Stromal cell of bone marrow (primary cell): ENCODE data around the gene SPATA2.
"Not testable (repeated sequence)": the region's sequence is repeated elsewhere in the genome, so short reads cannot be mapped to it uniquely, and the experiment has no call there.

Source experiments
- DNase-seq: peaks from one replicate; pipeline ENCODE4 v3.0.0-alpha.2; 2012; ENCODE audit warnings: low read depth

The SPATA2 gene

DNA sequence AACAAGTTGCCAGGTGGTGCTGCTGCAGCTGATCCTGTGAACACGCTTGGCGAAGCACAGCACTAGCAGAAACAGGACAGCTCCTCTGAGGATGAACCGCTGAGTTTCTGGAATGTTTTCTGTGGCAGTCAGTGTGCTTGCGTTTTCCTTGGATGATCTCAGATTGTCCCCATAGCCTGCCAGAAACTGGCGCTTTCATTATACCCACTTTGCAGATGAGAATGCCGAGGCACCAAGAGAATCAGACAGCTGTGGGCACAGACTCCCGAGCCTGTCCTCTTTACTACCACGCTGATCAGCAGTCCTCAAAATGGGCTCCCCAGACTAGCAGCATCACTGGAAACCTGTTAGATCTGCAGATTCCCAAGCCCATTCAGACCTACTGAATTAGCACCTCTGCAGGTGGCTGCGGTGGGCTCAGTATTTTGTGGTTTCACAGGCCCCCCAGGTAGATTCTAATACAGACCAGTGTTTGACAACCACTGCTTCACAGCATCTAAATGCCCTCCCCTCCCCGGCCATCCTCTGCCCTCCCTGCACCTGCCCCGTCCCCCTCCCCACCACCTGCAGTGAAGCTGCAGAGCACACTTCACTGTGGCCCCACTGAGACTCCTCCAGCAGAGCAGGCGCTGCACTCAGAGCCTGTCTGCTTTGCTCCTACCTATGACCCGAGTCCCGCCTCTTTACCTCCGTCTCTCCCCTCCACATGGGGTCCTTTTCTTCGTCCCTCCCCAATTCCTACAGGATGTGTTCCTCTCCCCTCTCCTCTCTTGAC, 29.6 kb downstream of the SPATA2 start:
- DNase-seq, result no peak

DNA sequence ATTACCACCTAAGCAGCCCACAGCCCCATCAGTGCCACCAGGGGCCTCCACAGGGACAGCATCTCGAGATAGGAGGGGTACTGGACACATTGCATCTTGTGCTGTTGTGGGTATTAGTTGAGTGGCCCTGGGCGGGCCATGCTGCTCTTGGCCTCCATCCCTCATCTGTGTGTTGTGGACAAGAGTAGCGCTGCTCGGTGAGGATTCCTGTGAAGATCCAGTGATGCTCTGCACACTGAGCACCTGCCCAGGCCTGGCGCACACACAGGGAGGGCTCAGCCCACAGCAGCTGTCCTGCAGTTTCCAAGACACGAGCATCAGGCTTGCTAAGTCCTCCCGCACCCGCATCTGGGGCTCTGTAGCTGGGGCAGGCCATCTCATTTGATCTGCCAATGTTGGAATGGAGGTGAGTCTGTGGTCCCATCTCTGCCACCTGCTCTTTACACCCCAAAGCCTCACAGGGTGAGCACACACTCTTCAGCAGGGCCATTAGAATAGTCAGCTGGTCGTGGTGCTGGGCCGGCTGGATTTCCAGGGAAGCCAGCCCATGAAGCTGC, 32.0 kb downstream of the SPATA2 start:
- DNase-seq, result no peak

DNA sequence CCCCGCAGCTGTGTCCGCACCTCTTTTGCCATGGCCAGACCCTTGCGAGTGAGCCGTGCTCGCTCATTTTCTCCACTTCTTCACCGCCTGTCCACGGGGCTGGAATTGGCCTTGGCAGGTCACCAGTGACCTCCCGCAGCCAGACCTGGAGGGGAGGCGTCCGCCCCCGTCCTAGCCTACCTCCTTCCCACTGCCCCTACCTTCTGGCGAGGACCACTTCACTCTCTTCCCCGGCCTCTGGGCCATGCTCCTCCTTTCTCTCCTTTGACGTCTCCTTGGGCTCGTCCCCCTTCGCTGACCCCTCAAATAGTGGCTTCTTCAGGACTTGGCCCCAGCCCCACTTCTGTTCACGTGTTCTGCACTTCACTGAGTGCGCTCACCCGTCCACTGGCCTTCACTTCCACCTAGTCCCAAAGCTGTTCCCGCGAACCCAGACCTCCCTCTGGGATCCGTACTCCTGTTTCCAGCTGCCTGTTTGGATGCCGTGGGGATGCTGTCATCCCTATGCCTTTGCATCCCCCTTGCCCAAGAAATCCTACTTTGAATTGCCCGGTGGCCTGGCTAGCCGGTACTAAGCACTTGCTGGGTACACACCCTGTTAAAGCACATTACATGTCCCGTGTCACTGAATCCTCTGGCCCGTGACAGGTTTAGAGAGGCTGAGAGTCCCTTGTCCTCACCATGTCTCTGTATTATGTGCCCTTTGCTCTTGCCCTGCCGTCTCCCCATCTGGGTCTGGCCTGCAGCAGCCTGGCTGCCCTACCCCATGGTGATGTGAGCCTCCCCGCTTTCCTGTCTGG, 33.0 kb downstream of the SPATA2 start:
- no peak for DNase-seq

DNA sequence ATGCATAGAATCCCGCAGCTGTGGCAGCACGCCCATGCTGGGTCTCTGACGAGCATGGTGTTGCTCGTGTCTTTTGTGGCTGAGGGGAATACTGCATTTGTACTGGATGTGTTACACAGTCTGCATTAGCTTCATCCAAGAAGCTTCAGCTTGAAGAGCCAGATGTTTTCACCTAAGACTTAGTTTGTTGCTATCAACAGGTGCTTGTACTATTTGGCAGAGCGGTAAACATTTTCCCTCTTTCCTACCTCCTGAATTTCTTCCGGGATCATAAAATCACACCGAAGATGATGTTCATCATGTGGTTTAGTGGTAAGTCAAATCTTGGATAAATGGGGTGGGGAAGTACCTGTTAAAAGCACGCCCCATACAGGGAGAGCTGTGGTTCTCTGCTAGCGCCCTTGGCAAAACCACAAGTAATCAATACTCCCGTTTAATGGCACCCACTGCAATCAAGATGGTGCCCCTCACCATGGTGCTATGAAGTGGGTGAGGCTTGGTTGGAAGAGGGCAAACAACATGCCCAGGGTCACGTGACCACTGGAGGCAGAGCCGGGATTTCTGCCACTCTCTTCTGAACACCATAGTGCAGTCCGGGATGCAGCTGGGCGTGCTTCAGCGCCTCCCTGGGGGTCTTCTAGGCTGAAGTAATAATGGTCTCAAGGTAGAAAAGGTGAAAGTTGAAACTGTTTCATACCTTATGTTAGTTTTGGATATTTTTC, 34.4 kb downstream of the SPATA2 start:
- no peak for DNase-seq

DNA sequence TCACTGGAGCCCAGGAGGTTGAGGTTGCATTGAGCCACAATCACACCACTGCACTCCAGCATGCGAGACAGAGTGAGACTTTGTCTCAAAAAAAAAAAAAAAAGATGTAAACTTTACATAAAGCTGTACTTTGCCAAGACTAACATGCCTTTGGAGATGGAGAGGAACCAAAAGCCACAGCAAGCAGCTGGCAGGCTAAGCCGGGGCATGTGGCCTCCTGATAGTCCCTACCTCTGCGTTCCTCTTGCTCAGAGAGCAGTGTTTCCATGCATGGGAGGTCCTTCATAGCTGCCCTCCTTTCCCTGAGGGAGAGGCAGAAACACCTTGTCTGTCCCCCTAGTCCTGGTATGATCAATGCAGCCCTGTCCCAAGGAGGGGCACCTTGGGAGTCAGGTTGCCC, 35.2 kb downstream of the SPATA2 start:
- no peak for DNase-seq

DNA sequence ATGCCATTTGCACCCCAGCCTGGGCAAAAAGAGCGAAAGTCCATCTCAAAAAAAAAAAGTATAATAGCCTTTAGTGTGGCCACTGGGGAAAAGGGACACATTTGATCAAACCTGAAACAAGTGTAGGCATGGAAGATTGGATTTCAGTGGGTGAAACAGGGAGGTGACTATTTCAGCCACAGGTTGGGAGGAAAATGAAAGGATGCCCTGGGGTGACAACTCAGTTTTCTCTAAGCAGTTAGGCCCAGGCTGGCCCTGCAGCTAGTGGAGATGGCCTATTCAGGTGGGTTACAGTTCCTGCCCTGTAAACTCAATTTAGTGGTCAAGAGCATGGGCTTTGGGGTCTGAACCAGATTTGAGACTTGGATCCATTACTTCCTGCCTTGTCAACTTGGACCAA, 36.4 kb downstream of the SPATA2 start:
- no peak for DNase-seq

DNA sequence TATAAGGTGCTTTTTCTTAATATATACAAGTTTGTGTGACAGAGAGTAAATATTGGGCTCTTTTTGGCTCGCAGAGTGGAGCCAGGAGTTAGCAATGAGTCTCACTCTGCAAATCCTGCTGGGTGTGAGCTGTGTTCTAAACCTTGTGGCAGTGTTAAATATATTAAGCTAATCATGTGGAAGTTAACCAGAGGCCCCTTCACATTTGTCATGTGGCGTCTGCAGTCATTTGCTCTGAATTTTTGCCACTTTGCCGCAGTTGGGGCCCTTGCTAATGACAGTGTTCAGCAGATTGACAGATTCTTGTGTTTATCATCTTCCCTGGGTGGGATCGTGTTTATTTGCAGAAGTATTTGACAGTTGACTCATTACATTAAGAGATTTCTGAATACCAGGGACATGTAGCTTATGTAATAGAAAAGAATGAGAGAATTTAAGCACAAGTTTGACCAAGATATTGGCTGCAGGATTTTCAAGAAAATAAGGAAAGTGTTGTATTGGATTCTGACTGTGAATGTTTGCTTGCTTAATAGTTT, 37.9 kb downstream of the SPATA2 start:
- DNase-seq, result no peak

DNA sequence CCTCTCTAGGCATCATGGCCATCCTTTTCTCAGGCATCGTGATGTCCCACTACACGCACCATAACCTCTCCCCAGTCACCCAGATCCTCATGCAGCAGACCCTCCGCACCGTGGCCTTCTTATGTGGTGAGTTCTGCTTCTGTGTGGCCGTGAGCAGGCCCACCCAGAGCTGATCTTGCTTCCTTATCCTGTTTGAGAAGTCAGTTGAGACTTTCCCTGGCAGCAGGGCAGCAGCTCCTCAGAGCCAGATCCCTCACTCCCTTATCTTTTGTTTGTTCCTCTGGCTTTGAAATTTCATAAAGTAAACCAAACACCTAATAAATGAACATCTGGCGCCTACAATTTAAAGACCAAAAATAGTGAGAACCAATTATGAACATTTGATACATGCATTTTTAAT, 40.6 kb downstream of the SPATA2 start:
- no peak for DNase-seq

DNA sequence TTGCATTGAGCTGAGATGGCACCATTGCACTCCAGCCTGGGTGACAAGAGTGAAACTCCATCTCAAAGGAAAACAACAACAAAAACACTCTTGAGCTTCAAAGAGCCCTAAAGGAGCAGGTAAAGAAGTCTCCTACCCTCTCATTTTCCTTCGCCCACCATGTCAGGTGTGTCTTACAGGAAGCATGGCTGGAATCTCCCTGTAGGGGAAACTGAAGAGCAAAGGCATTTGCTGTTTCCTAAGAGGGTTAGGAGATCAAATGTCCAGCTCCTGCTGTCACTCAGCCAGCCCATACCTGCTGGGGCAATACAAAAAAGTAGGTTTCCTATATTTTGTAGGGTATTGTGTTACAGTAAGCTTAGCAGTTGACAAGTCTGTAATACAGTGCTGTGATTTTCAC, 43.3 kb downstream of the SPATA2 start:
- DNase-seq, result no peak

DNA sequence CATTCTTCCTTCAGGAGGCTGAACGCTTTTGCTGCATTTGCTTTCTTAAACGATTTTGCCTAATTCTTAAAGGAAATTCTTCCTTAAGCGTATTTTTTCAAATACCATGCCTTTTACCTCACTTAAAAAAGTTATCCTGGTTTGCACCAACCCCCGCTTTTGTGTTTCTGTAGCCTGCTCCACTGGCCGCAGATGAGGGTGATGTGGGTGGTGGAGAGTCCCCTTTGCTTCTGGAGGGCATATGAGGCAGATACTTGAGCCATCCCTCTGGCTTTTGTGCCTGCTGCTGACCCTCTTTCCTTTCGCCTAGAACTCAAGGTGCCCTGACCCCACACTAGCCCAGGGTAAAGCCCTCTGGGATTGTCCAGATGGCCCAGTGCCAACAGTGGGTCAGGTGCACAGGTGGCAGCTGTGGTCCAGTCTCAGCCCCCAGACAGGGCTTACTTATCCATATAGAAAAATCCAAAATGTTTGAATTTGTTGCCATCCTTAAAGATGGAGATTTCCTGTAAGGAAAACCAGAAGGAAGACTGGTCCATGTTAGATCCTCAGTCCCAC, 43.9 kb downstream of the SPATA2 start:
- no peak for DNase-seq

DNA sequence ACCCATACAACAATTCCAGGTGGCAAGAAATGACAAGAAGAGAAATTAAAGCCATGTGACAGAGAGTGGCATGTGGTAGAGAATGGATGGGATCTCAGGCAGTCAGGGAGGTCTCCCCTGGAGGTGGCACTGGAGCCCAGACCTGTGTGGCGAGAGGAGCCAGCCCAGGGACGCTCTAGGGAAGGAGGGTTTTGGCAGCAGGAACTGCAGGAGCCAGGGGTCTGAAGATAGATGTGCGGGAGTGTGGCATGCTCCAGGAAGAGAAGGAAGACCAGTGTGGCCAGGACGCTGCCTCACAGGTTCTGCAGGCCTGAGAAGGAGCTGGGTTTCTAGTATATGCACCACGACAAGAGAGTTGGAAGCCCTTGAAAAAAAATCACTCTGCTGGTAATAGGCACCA, 45.1 kb downstream of the SPATA2 start:
- DNase-seq, result no peak

DNA sequence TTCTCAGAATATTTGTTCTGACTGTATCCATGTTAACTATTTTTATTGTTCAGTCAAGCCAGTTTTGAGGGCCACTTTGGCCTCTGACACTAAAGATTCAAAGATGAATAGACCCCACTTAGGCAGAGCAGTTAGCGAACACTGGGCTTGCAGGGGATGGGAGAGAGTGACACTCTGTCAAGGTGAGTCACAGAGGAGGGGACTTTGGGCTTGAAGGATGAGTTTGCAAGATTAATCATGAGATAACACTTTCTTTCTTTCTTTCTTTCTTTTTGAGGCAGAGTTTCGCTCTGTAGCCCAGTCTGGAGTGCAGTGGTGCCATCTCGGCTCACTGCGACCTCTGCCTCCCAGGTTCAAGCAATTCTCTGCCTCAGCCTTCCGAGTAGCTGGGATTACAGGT, 46.4 kb downstream of the SPATA2 start:
- DNase-seq, result no peak

DNA sequence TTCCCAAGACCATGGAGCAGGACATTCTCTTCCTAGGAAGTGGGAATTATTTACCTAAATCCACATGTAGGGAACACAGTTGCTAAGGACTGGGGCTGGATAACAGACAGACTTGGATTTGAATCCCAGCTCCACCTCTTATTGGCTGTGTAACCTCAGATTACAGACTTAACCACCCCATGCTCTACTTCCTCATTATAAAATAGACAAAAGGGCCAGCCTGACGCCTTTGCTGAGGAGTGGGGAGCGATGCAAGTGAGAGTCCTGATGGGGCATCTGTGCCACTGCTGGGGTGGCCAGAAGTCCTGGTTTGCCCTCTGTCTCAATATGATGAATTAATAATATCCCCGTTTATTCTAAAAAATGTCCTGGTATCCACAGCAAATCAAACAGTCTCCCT, 46.8 kb downstream of the SPATA2 start:
- no peak for DNase-seq

DNA sequence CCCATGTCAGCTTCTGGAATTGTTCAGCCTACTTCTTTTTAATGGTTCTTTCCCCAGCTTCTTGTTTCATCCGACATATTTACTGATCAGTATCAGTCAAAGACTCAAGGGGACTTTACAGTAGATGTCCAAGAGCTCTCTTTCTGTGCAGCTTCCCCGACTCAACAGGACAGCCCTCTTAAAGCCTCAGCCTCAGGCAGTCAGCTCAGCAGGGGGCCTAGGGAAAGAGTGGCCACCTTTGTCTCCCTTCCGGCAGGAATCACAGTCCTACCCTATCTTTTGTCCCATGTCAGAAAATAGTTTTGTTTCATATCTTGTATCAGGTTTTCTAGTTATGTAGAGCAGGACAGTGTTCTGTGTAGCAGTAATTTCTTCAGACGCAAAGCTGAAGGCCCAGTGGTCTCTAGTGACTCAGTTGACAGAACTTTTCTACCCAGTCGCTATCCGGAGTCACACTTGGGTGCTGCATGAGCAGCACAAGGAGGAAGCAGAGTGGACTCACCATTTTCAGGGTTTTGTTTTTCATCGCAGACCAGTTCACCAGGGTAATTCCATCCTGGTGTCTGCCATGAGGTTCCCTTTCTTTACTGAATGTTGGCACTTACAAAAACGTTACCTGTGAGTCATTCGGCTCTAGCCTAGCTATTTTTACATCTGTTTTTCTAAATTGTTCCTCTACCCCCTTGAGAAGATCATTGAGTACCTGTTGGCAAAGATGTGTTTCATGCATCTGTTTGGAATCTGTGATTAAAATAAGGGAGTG, 47.7 kb downstream of the SPATA2 start:
- DNase-seq, result no peak

DNA sequence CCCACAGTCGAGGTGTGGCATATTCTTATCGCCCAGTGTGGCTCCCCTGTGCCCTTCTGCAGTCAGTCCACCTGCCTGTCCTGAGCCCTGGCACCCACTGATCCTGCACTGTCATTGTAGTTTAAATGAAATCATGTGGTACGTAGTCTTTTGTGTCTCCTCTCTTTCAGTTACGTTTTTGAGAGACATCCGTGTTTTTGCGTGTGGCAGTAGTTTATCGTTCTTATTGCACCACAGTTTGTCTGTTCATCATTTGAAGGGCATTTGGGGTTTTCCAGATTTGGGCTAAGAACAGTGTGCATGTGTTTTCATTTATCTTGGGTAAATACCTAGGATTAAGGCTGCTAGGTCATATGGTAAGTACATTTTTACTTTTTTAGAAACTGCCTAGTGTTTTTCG, 49.3 kb downstream of the SPATA2 start:
- no peak for DNase-seq

DNA sequence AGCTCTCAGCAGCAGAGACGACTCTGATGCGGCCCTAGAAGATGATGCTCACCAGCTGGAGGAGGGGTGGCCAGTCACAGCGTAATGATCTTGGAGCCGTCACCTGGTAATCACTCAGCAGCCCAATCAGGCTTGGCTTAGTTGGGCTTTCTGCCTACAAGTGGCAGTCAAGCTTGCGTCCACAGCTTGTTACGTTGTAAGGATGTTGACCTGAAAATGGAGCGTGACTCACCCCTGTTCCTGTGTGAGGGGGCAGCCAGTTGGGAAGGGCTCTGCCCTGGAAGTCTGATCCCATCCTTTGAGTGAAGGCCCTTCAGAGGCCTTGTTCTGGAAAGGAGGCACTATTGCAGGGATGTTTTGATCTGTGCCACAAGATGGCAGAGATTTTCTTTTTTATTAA, 49.8 kb downstream of the SPATA2 start:
- no peak for DNase-seq

DNA sequence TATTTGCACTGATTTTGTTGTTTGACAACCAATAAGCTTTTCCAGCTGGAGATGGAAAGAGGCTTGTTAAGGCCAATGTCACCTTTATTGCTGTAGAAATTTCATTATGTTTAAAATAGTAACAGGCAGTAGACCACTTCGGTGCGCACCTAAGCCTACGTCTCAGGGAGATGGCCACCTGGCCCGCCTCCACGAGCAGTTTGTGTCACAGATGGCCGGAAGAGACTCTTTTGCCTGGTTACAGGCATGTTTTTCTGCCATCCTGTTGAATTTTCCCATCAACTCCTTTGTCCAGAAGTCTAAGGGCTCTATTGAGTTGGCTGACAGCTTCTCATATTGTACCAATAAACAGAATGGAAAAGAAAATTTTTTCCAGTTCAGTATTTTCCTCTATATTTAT, 51.7 kb downstream of the SPATA2 start:
- DNase-seq, result no peak

DNA sequence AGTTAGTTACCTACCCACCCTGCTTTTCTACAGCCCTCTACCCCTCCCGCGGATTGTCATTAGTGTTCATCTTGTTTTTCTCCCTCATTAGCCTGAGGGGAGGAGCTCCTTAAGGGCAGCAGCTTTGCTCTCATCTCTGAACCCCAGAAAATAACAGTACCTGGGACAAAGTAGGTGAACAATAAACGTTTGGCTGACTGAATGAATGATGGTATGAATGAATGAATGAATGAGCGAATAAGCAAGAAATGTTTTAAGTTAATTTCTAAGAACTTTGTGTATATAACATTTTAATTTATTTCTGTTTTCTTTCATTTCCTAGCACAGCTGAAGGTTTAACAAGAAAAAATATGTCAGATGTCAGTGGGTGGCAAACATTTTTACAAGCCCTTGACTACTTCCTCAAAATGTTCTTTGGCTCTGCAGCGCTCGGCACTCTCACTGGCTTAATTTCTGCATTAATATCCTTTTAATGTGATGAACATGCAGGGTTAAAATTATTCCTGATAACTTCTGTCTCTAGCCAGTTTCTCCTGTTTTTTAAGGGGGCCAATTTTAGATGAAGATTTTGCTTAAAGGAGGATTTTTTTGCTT, 52.6 kb downstream of the SPATA2 start:
- DNase-seq, result no peak

DNA sequence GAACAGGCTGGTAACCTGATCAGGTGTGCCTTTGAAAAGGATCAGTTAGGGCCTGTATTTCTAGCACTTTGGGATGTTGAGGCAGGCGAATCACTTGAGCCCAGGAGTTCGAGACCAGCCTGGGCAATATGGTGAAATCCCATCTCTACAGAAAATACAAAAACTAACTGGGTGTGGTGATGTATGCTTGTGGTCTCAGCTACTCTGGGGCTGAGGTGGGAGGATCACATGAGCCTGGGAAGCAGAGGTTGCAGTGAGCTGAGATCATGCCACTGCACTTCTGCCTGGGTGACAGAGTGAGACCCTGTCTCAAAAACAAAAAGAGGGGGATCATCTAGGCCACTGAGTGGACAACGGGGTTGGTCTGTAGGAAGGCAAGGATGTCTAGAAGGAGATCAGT, 54.1 kb downstream of the SPATA2 start:
- not testable (repeated sequence) for DNase-seq

DNA sequence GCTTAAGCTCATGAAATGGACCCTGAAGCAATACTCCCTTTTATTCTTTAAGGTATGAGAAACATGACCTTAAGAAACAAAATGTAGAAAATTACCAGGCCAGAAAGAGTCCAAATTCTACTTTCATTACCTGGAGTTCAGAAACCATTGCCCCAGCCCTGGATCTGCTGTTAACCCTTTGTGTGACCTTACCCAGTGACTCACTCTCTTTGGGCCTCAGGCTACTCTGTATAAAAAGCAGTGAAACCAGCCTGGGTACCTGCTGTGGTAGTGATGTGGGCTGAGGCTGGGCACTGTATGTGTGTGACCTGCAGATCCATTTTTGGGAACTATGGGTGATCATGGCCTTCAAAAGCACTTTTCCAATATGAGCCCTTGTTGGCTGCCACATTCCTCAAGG, 55.5 kb downstream of the SPATA2 start:
- no peak for DNase-seq

DNA sequence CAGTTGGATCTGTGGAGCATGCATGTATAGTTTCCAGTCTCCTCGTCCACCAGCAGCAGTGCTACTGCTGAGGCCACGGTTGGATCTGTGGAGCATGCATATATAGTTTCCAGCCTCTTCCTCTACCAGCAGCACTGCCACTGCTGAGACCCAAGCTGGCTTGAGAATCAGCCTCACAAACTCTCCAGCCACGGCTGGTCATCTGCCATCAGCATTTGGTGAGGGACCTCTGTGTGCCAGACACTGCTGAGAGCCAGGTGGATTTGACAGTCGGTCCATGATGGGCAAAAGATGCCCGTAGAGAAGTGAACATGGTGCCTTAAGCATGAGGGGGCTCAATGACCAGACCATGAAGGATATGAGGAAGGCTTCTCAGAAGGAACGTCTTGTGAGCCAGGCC, 56.3 kb downstream of the SPATA2 start:
- DNase-seq, result no peak
